WTC11 (cell line): ENCODE measurements around the gene PAPSS1. TPM values are rescaled to one million over a fixed set of nuclear protein-coding genes. Genes with fewer than 3 reads are reported as not detected.

Experiments
- ATAC-seq: fragments of 200-7000 bp; cut with Tn5 transposase; 2 replicates; pipeline ENCODE4 v1.10.0; 2021; ENCODE audit warnings: mild to moderate bottlenecking, moderate library complexity
- CTCF ChIA-PET: fragments of 300-600 bp; sonication (Branson Sonifier 250); formaldehyde crosslinking; loops from one replicate; lab custom pipeline; 2021; ENCODE audit warnings: antibody characterized with exemption; lab: Charles Lee
- POLR2A ChIA-PET: fragments of 350-600 bp; sonication (Branson Sonifier 250); formaldehyde crosslinking; loops from one replicate; lab custom pipeline; 2021; ENCODE audit warnings: antibody characterized with exemption; lab: Charles Lee
- DNase-seq: peaks from one replicate; pipeline ENCODE4 v3.0.0; 2021; ENCODE audit warnings: low spot score
- H3K27ac Mint-ChIP-seq: 2 replicates; pipeline ENCODE4 v1.8.0; 2021; ENCODE audit warnings: mixed read lengths
- H3K27me3 Mint-ChIP-seq: 2 replicates; pipeline ENCODE4 v1.8.0; 2021; ENCODE audit warnings: low read depth, mild to moderate bottlenecking, moderate library complexity, mixed read lengths
- H3K36me3 Mint-ChIP-seq: 2 replicates; pipeline ENCODE4 v1.8.0; 2021; ENCODE audit warnings: mixed read lengths
- H3K4me1 Mint-ChIP-seq: 2 replicates; pipeline ENCODE4 v1.8.0; 2022; ENCODE audit warnings: mixed read lengths
- H3K4me3 Mint-ChIP-seq: 2 replicates; pipeline ENCODE4 v1.8.0; 2021; ENCODE audit warnings: mild to moderate bottlenecking, moderate library complexity, mixed read lengths
- H3K9me3 Mint-ChIP-seq: 2 replicates; pipeline ENCODE4 v1.8.0; 2021; ENCODE audit warnings: mixed read lengths
- AR ChIP-seq: fragments of 250-450 bp; sonication (Bioruptor Pico); IDR thresholded peaks from 2 replicates; pipeline ENCODE4 v1.9.0; 2021; ENCODE audit warnings: mild to moderate bottlenecking
- EMX1 ChIP-seq: fragments of 250-450 bp; sonication (Bioruptor Pico); IDR thresholded peaks from 2 replicates; pipeline ENCODE4 v1.8.0; 2021; ENCODE audit warnings: mild to moderate bottlenecking
- ETV6 ChIP-seq: sonication (generic); formaldehyde crosslinking; IDR thresholded peaks from 2 replicates; pipeline ENCODE4 v1.8.1; 2022; ENCODE audit warnings: mild to moderate bottlenecking, missing genetic modification reagents
- FOXJ3 ChIP-seq: sonication (generic); formaldehyde crosslinking; IDR thresholded peaks from 2 replicates; pipeline ENCODE4 v1.9.0; 2021; ENCODE audit warnings: missing genetic modification reagents, mild to moderate bottlenecking, borderline replicate concordance
- FOXK1 ChIP-seq: sonication (generic); formaldehyde crosslinking; IDR thresholded peaks from 2 replicates; pipeline ENCODE4 v1.8.0; 2022; ENCODE audit warnings: mild to moderate bottlenecking, moderate library complexity, missing genetic modification reagents
- FOXP1 ChIP-seq: sonication (generic); formaldehyde crosslinking; IDR thresholded peaks from 2 replicates; pipeline ENCODE4 v1.8.0; 2022; ENCODE audit warnings: missing genetic modification reagents, mild to moderate bottlenecking, moderate library complexity, borderline replicate concordance
- GTF2I ChIP-seq: fragments of 250-450 bp; sonication (Bioruptor Pico); conservative IDR thresholded peaks from 2 replicates; pipeline ENCODE4 v1.4.0; 2021; ENCODE audit warnings: mild to moderate bottlenecking
- IRF1 ChIP-seq: sonication (generic); formaldehyde crosslinking; IDR thresholded peaks from 2 replicates; pipeline ENCODE4 v1.8.0; 2023; ENCODE audit warnings: missing genetic modification reagents
- IRF2 ChIP-seq: sonication (generic); formaldehyde crosslinking; IDR thresholded peaks from 2 replicates; pipeline ENCODE4 v1.8.0; 2022; ENCODE audit warnings: low read depth, missing genetic modification reagents, borderline replicate concordance
- JAZF1 ChIP-seq: fragments of 250-450 bp; sonication (Bioruptor Pico); IDR thresholded peaks from 2 replicates; pipeline ENCODE4 v1.9.0; 2021; ENCODE audit warnings: moderate library complexity, mild to moderate bottlenecking, inconsistent platforms
- NFATC4 ChIP-seq: fragments of 250-450 bp; sonication (Bioruptor Pico); IDR thresholded peaks from 2 replicates; pipeline ENCODE4 v1.9.0; 2021; ENCODE audit warnings: mild to moderate bottlenecking
- NR1H2 ChIP-seq: sonication (generic); formaldehyde crosslinking; IDR thresholded peaks from 2 replicates; pipeline ENCODE4 v1.9.0; 2021; ENCODE audit warnings: mild to moderate bottlenecking, moderate library complexity, missing genetic modification reagents
- RELA ChIP-seq: sonication (generic); formaldehyde crosslinking; IDR thresholded peaks from 2 replicates; pipeline ENCODE4 v1.8.1; 2022; ENCODE audit warnings: missing genetic modification reagents, mild to moderate bottlenecking, borderline replicate concordance
- SMAD4 ChIP-seq: sonication (generic); formaldehyde crosslinking; IDR thresholded peaks from 2 replicates; pipeline ENCODE4 v1.8.0; 2022; ENCODE audit warnings: mild to moderate bottlenecking, missing genetic modification reagents
- SP1 ChIP-seq: sonication (generic); formaldehyde crosslinking; conservative IDR thresholded peaks from 2 replicates; pipeline ENCODE4 v1.8.1; 2022; ENCODE audit warnings: missing genetic modification reagents
- STAT6 ChIP-seq: sonication (generic); formaldehyde crosslinking; conservative IDR thresholded peaks from 2 replicates; pipeline ENCODE4 v1.8.1; 2023; ENCODE audit warnings: mild to moderate bottlenecking, low read depth, missing genetic modification reagents, moderate library complexity
- TEAD1 ChIP-seq: sonication (generic); formaldehyde crosslinking; IDR thresholded peaks from 2 replicates; pipeline ENCODE4 v1.8.0; 2022; ENCODE audit warnings: mild to moderate bottlenecking, missing genetic modification reagents
- TP53 ChIP-seq: sonication (generic); formaldehyde crosslinking; IDR thresholded peaks from 2 replicates; pipeline ENCODE4 v1.8.1; 2023; ENCODE audit warnings: mild to moderate bottlenecking, missing genetic modification reagents
- ZNF121 ChIP-seq: sonication (generic); formaldehyde crosslinking; IDR thresholded peaks from 2 replicates; pipeline ENCODE4 v1.8.0; 2023; ENCODE audit warnings: missing genetic modification reagents
- ZNF138 ChIP-seq: sonication (generic); formaldehyde crosslinking; conservative IDR thresholded peaks from 2 replicates; pipeline ENCODE4 v1.8.1; 2022; ENCODE audit warnings: mild to moderate bottlenecking, moderate library complexity, missing genetic modification reagents
- ZNF219 ChIP-seq: sonication (generic); formaldehyde crosslinking; IDR thresholded peaks from 2 replicates; pipeline ENCODE4 v1.8.0; 2023; ENCODE audit warnings: missing genetic modification reagents, mild to moderate bottlenecking, borderline replicate concordance
- ZNF263 ChIP-seq: sonication (generic); formaldehyde crosslinking; IDR thresholded peaks from 2 replicates; pipeline ENCODE4 v1.8.1; 2022; ENCODE audit warnings: low read depth, mild to moderate bottlenecking, moderate library complexity, missing genetic modification reagents
- ZNF532 ChIP-seq: fragments of 250-450 bp; sonication (Bioruptor Pico); IDR thresholded peaks from 2 replicates; pipeline ENCODE4 v1.9.0; 2021; ENCODE audit warnings: mild to moderate bottlenecking, borderline replicate concordance
- total RNA-seq: library from RNA; stranded (reverse); gene quantifications from 3 replicates; pipeline ENCODE4 v1.2.3, GENCODE V29; 2021

PAPSS1 gene
- total RNA-seq, 1 experiment from 2014 or later, result 62.9 TPM

GRCh38 chr4:107692202-107692601 is 27.8 kb downstream of the PAPSS1 start:
- H3K36me3 Mint-ChIP-seq, result peaks cover 25% of the 10 kb centered on the region
- no peak overlapping the region for H3K4me3 Mint-ChIP-seq
- H3K4me1 Mint-ChIP-seq, result no peaks in the 10 kb centered on the region
- POLR2A ChIA-PET, result no interaction called here
- H3K27ac Mint-ChIP-seq, result no peak overlapping the region
- CTCF ChIA-PET, result no interaction called here
- H3K27me3 Mint-ChIP-seq, result no peaks in the 10 kb centered on the region
- TF ChIP-seq RELA (CRISPR knock-in tag), result no peak
- TF ChIP-seq GTF2I (CRISPR knock-in tag), result no peak
- TF ChIP-seq NR1H2 (CRISPR knock-in tag), result no peak
- no peak for TF ChIP-seq TP53 (CRISPR knock-in tag)
- TF ChIP-seq NFATC4, result no peak
- TF ChIP-seq FOXK1, result no peak
- no peak for TF ChIP-seq IRF1
- no peak for TF ChIP-seq TEAD1 (CRISPR knock-in tag)
- no peak for ATAC-seq
- DNase-seq, result no peak
- H3K9me3 Mint-ChIP-seq, result peaks cover 9% of the 10 kb centered on the region

- Mint-ChIP-seq H3K27ac (no peak overlapping the region), H3K4me3 (no peak overlapping the region), H3K36me3 (peaks cover 27% of the 10 kb centered on the region), H3K9me3 (peaks cover 7% of the 10 kb centered on the region), H3K4me1 (no peaks in the 10 kb centered on the region), H3K27me3 (no peaks in the 10 kb centered on the region)
- ATAC-seq, result no peak
- TF ChIP-seq ZNF121 (CRISPR knock-in tag), result no peak
- TF ChIP-seq FOXP1 (CRISPR knock-in tag), result no peak
- TF ChIP-seq FOXK1, result no peak
- no peak for TF ChIP-seq FOXJ3 (CRISPR knock-in tag)
- TF ChIP-seq EMX1 (CRISPR knock-in tag), result no peak
- TF ChIP-seq IRF2 (CRISPR knock-in tag), result no peak
- TF ChIP-seq ZNF219 (CRISPR knock-in tag), result no peak
- no peak for TF ChIP-seq JAZF1 (CRISPR knock-in tag)
- no peak for TF ChIP-seq ZNF138 (CRISPR knock-in tag)
- TF ChIP-seq NFATC4, result no peak
- TF ChIP-seq SMAD4 (CRISPR knock-in tag), result no peak
- TF ChIP-seq ZNF263 (CRISPR knock-in tag), result no peak
- no peak for TF ChIP-seq SP1 (CRISPR knock-in tag)
- no peak for TF ChIP-seq ZNF532 (CRISPR knock-in tag)
- TF ChIP-seq ETV6 (CRISPR knock-in tag), result no peak
- no peak for TF ChIP-seq AR (CRISPR knock-in tag)
- TF ChIP-seq STAT6 (CRISPR knock-in tag), result no peak
- ChIA-PET POLR2A (no interaction called here), CTCF (interaction anchor here (1.4 kb wide), 1 partner anchor 43 kb away, joined by 3 read pairs; no protein-coding TSS in a partner anchor)
- no peak for DNase-seq
Observed at GRCh38 chr4:107691378-107691777, 28.7 kb downstream of the PAPSS1 start.
